ENCODE measurements around the gene RAB40C. TPM values are rescaled to one million over a fixed set of nuclear protein-coding genes. Genes with fewer than 3 reads are reported as not detected.

Gene RAB40C
- total and polyA plus RNA-seq, 9 of the 15 experiments (the other 6 are each of a cell fraction or from before 2014, with no cell fraction given) = 0.17 to 23.4 (median 8.7) TPM

DNA sequence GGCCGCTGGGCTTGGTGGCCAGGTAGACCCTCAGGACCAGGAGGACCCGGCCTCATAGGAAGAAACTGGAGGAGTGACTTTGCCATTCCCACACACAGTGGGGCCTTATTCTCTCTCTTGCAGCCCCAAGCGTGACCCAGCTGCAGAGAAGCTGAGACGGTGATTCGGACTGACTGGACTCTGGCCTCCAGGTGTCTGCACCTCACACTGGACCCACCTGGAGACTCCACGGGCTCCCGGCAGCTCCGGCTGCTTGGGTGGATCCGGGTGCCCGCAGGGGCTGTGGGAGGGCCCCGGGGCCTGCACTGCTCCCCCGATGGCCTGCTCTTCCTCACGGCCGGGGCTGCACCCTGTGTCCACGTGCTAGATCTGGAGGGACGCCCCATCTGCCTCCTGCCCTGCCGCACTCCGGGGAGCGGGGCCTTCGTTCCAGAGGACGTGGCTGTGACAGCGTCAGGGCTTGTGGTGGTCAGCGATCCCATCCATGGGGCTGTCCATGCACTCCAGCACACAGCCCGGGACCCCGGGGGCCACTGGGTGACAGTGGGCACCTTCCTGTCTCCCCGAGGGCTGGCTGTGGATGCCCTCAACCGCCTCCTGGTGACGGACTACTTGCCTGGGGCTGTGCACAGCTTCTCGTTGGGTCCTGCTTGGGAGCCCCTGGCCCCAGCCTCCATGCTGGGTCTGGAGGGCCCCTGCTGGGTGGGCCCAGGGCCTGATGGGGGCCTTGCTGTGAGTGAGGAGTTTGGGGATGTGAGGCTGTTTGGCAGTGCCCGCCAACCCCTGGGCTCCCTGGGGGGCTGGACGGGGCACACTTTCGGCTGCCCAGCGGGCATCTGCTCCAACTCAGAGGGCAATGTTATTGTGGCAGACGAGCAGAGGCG, 22.3 kb upstream of the RAB40C start (continued):
- TF ChIP-seq POLR2H (tag; IDR thresholded peaks at IDR 0.05; ENCODE audit: low read depth) (no peak), EP400 (IDR thresholded peaks at IDR 0.05) (0 out of 2 replicates have a peak, but pooled peaks have one; percentile 12), DPF2 (IDR thresholded peaks at IDR 0.05) (0 out of 2 replicates have a peak, but pooled peaks have one; percentile 25), POLR2G (IDR thresholded peaks at IDR 0.05; ENCODE audit: low read depth, low read length) (no peak), NR3C1 (CRISPR knock-in tag; IDR thresholded peaks at IDR 0.05) (peak; percentile 73), ETV6 (IDR thresholded peaks at IDR 0.05; ENCODE audit: borderline replicate concordance in 1 of 2, low read depth in 2 of 2, low read length in 1 of 2) (no peak), ETV6 (CRISPR knock-in tag; IDR thresholded peaks at IDR 0.05; ENCODE audit: borderline replicate concordance) (no peak)
- TF ChIP-seq, protein P1, sequence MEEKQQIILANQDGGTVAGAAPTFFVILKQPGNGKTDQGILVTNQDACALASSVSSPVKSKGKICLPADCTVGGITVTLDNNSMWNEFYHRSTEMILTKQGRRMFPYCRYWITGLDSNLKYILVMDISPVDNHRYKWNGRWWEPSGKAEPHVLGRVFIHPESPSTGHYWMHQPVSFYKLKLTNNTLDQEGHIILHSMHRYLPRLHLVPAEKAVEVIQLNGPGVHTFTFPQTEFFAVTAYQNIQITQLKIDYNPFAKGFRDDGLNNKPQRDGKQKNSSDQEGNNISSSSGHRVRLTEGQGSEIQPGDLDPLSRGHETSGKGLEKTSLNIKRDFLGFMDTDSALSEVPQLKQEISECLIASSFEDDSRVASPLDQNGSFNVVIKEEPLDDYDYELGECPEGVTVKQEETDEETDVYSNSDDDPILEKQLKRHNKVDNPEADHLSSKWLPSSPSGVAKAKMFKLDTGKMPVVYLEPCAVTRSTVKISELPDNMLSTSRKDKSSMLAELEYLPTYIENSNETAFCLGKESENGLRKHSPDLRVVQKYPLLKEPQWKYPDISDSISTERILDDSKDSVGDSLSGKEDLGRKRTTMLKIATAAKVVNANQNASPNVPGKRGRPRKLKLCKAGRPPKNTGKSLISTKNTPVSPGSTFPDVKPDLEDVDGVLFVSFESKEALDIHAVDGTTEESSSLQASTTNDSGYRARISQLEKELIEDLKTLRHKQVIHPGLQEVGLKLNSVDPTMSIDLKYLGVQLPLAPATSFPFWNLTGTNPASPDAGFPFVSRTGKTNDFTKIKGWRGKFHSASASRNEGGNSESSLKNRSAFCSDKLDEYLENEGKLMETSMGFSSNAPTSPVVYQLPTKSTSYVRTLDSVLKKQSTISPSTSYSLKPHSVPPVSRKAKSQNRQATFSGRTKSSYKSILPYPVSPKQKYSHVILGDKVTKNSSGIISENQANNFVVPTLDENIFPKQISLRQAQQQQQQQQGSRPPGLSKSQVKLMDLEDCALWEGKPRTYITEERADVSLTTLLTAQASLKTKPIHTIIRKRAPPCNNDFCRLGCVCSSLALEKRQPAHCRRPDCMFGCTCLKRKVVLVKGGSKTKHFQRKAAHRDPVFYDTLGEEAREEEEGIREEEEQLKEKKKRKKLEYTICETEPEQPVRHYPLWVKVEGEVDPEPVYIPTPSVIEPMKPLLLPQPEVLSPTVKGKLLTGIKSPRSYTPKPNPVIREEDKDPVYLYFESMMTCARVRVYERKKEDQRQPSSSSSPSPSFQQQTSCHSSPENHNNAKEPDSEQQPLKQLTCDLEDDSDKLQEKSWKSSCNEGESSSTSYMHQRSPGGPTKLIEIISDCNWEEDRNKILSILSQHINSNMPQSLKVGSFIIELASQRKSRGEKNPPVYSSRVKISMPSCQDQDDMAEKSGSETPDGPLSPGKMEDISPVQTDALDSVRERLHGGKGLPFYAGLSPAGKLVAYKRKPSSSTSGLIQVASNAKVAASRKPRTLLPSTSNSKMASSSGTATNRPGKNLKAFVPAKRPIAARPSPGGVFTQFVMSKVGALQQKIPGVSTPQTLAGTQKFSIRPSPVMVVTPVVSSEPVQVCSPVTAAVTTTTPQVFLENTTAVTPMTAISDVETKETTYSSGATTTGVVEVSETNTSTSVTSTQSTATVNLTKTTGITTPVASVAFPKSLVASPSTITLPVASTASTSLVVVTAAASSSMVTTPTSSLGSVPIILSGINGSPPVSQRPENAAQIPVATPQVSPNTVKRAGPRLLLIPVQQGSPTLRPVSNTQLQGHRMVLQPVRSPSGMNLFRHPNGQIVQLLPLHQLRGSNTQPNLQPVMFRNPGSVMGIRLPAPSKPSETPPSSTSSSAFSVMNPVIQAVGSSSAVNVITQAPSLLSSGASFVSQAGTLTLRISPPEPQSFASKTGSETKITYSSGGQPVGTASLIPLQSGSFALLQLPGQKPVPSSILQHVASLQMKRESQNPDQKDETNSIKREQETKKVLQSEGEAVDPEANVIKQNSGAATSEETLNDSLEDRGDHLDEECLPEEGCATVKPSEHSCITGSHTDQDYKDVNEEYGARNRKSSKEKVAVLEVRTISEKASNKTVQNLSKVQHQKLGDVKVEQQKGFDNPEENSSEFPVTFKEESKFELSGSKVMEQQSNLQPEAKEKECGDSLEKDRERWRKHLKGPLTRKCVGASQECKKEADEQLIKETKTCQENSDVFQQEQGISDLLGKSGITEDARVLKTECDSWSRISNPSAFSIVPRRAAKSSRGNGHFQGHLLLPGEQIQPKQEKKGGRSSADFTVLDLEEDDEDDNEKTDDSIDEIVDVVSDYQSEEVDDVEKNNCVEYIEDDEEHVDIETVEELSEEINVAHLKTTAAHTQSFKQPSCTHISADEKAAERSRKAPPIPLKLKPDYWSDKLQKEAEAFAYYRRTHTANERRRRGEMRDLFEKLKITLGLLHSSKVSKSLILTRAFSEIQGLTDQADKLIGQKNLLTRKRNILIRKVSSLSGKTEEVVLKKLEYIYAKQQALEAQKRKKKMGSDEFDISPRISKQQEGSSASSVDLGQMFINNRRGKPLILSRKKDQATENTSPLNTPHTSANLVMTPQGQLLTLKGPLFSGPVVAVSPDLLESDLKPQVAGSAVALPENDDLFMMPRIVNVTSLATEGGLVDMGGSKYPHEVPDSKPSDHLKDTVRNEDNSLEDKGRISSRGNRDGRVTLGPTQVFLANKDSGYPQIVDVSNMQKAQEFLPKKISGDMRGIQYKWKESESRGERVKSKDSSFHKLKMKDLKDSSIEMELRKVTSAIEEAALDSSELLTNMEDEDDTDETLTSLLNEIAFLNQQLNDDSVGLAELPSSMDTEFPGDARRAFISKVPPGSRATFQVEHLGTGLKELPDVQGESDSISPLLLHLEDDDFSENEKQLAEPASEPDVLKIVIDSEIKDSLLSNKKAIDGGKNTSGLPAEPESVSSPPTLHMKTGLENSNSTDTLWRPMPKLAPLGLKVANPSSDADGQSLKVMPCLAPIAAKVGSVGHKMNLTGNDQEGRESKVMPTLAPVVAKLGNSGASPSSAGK (IDR thresholded peaks at IDR 0.05) = no peak
- TF ChIP-seq, protein P2, sequence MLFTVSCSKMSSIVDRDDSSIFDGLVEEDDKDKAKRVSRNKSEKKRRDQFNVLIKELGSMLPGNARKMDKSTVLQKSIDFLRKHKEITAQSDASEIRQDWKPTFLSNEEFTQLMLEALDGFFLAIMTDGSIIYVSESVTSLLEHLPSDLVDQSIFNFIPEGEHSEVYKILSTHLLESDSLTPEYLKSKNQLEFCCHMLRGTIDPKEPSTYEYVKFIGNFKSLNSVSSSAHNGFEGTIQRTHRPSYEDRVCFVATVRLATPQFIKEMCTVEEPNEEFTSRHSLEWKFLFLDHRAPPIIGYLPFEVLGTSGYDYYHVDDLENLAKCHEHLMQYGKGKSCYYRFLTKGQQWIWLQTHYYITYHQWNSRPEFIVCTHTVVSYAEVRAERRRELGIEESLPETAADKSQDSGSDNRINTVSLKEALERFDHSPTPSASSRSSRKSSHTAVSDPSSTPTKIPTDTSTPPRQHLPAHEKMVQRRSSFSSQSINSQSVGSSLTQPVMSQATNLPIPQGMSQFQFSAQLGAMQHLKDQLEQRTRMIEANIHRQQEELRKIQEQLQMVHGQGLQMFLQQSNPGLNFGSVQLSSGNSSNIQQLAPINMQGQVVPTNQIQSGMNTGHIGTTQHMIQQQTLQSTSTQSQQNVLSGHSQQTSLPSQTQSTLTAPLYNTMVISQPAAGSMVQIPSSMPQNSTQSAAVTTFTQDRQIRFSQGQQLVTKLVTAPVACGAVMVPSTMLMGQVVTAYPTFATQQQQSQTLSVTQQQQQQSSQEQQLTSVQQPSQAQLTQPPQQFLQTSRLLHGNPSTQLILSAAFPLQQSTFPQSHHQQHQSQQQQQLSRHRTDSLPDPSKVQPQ (CRISPR knock-in tag; IDR thresholded peaks at IDR 0.05; ENCODE audit: borderline replicate concordance) = no peak
- TF ChIP-seq, protein P3, sequence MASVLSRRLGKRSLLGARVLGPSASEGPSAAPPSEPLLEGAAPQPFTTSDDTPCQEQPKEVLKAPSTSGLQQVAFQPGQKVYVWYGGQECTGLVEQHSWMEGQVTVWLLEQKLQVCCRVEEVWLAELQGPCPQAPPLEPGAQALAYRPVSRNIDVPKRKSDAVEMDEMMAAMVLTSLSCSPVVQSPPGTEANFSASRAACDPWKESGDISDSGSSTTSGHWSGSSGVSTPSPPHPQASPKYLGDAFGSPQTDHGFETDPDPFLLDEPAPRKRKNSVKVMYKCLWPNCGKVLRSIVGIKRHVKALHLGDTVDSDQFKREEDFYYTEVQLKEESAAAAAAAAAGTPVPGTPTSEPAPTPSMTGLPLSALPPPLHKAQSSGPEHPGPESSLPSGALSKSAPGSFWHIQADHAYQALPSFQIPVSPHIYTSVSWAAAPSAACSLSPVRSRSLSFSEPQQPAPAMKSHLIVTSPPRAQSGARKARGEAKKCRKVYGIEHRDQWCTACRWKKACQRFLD (CRISPR knock-in tag; IDR thresholded peaks at IDR 0.05) = peak; percentile 69; the same call in 1 of the 2 replicates
